Keratinocyte (primary cell): ENCODE measurements around the gene L3MBTL4. TPM values are rescaled to one million over a fixed set of nuclear protein-coding genes. Genes with fewer than 3 reads are reported as not detected.

ENCODE experiments used
- DNase-seq: peaks from one replicate; pipeline ENCODE4 v3.0.0-alpha.2; 2011; ENCODE audit warnings: low read depth, missing footprints, low spot score
- FAIRE-seq: peaks from 2 replicates; lab custom pipeline; 2011; peaks lifted over from hg19 to GRCh38; lab: Jason Lieb, UNC
- H2AFZ ChIP-seq: 2 replicates; pipeline ENCODE4 v1.6.0; 2012; ENCODE audit warnings: low read length, control low read depth, inconsistent platforms; ENCODE audit not compliant: control insufficient read depth
- H3K27ac ChIP-seq: 2 replicates; pipeline ENCODE4 v1.5.1; 2011; ENCODE audit warnings: low read length; ENCODE audit not compliant: control insufficient read depth, insufficient read depth
- H3K27me3 ChIP-seq: 3 replicates; pipeline ENCODE4 v1.6.0; 2011; ENCODE audit warnings: low read length; ENCODE audit not compliant: control insufficient read depth, insufficient read depth; ENCODE audit errors: extremely low read depth
- H3K36me3 ChIP-seq, 2 experiments: 2 replicates in 1 of 2; 3 replicates in 1 of 2; pipeline ENCODE4 v1.5.1; 2011; ENCODE audit warnings: low read length in 2 of 2, mild to moderate bottlenecking in 1 of 2; ENCODE audit not compliant: control insufficient read depth in 2 of 2, insufficient read depth in 2 of 2; ENCODE audit errors: extremely low read depth in 1 of 2
- H3K4me1 ChIP-seq: 3 replicates; pipeline ENCODE4 v1.5.1; 2011; ENCODE audit warnings: low read length; ENCODE audit not compliant: control insufficient read depth, insufficient read depth; ENCODE audit errors: extremely low read depth
- H3K4me2 ChIP-seq: 3 replicates; pipeline ENCODE4 v1.6.0; 2011; ENCODE audit warnings: low read depth, low read length; ENCODE audit not compliant: control insufficient read depth, insufficient read depth; ENCODE audit errors: extremely low read depth
- H3K4me3 ChIP-seq, 3 experiments: fragments of 200-600 bp in 1 of 3; sonication (generic) in 1 of 3; 2 replicates in 2 of 3; 3 replicates in 1 of 3; pipeline ENCODE4 v1.5.1; 2011 to 2016; ENCODE audit warnings: low read length in 3 of 3, mild to moderate bottlenecking in 3 of 3, control low read depth in 2 of 3, inconsistent platforms in 1 of 3, low read depth in 1 of 3, mixed read lengths in 1 of 3, mixed run types in 1 of 3, moderate library complexity in 1 of 3; ENCODE audit not compliant: control insufficient read depth in 2 of 3, insufficient read depth in 2 of 3; ENCODE audit errors: extremely low read depth in 1 of 3
- H3K79me2 ChIP-seq: 2 replicates; pipeline ENCODE4 v1.6.0; 2012; ENCODE audit warnings: low read length; ENCODE audit not compliant: control insufficient read depth, insufficient read depth
- H3K9ac ChIP-seq: 3 replicates; pipeline ENCODE4 v1.6.0; 2011; ENCODE audit warnings: low read length; ENCODE audit not compliant: control insufficient read depth, insufficient read depth; ENCODE audit errors: extremely low read depth
- H3K9me1 ChIP-seq: 3 replicates; pipeline ENCODE4 v1.6.0; 2011; ENCODE audit warnings: low read length; ENCODE audit not compliant: control insufficient read depth, insufficient read depth; ENCODE audit errors: extremely low read depth
- H3K9me3 ChIP-seq: 2 replicates; pipeline ENCODE4 v1.5.1; 2012; ENCODE audit warnings: low read depth, low read length; ENCODE audit not compliant: control insufficient read depth
- H4K20me1 ChIP-seq: 3 replicates; pipeline ENCODE4 v1.6.0; 2011; ENCODE audit warnings: low read length; ENCODE audit not compliant: control insufficient read depth, insufficient read depth; ENCODE audit errors: extremely low read depth
- CTCF ChIP-seq, 3 experiments: IDR thresholded peaks in 1 of 3; conservative IDR thresholded peaks in 1 of 3; optimal IDR thresholded peaks in 1 of 3; 2 replicates in 2 of 3; 3 replicates in 1 of 3; pipeline versions ENCODE3 to v1.5.1; 2011; ENCODE audit warnings: low read length in 3 of 3, mild to moderate bottlenecking in 3 of 3, moderate library complexity in 2 of 3, control low read depth in 1 of 3, inconsistent platforms in 1 of 3; ENCODE audit not compliant: insufficient read depth in 2 of 3; ENCODE audit errors: extremely low read depth in 1 of 3
- EZH2 ChIP-seq: IDR thresholded peaks from one replicate; pipeline ENCODE4 v1.6.1; 2012; ENCODE audit warnings: inconsistent platforms, mild to moderate bottlenecking, low read length, moderate library complexity
- dilution Hi-C: fragments of 300-500 bp; cut with MboI; formaldehyde crosslinking; loops from one replicate; pipeline ENCODE4 v1.7.0; 2020; ENCODE audit warnings: low sequenced_read_pairs; ENCODE audit not compliant: extremely low pct_ligation_motif_present
- polyA plus RNA-seq, 5 experiments: library from polyadenylated mRNA; depleted of rRNA in 3 of 5; stranded (reverse) in 3 of 5; stranded (forward) in 1 of 5; unstranded in 1 of 5; fragments of >200 nt; gene quantifications; 1 replicate in 1 of 5; 2 replicates in 3 of 5; 3 replicates in 1 of 5; pipeline versions ENCODE4 v1.2.1 to v1.2.3, GENCODE V29; 2011 to 2012; ENCODE audit warnings: missing spikeins in 2 of 5, low read depth in 1 of 5, low replicate concordance in 1 of 5

Gene L3MBTL4
- polyA plus RNA-seq, 1 donor (not counting 4 experiments of a cell fraction or from before 2014, with no cell fraction given), result 0.17 TPM

GRCh38 chr18:6060149-6060548 is 354.6 kb downstream of the L3MBTL4 start:
- peaks cover 9% of the 10 kb centered on the region for H3K4me1 ChIP-seq
- no peak for TF ChIP-seq EZH2
- TF ChIP-seq CTCF (optimal IDR thresholded peaks at IDR 0.05 in 1 of 3, IDR thresholded peaks at IDR 0.05 in 1 of 3, conservative IDR thresholded peaks at IDR 0.05 in 1 of 3; ENCODE audit: extremely low read depth in 1 of 3, insufficient read depth in 2 of 3, low read length in 3 of 3), result no peak
- H3K27me3 ChIP-seq, result no peaks in the 10 kb centered on the region
- H3K27ac ChIP-seq, result no peak overlapping the region
- no peak overlapping the region for H3K4me2 ChIP-seq
- no peak overlapping the region for H3K9ac ChIP-seq
- H3K9me3 ChIP-seq, result no peaks in the 10 kb centered on the region
- dilution Hi-C loops, result no loop called here
- no peak for FAIRE-seq
- no peaks in the 10 kb centered on the region for H3K9me1 ChIP-seq
- no peak for DNase-seq
- no peaks in the 10 kb centered on the region for H4K20me1 ChIP-seq
- H3K79me2 ChIP-seq, result no peaks in the 10 kb centered on the region
- no peak overlapping the region for H2AFZ ChIP-seq
- no peak overlapping the region for H3K4me3 ChIP-seq
- H3K36me3 ChIP-seq, result no peaks in the 10 kb centered on the region

- no peak for FAIRE-seq
Observed at GRCh38 chr18:6059551-6059950, 355.2 kb downstream of the L3MBTL4 start.

More at GRCh38 chr18:6059551-6059950, 355.2 kb downstream of the L3MBTL4 start:
- Histone ChIP-seq H3K36me3 (no peaks in the 10 kb centered on the region), H3K4me3 (no peak overlapping the region), H3K9ac (no peak overlapping the region), H3K27ac (no peak overlapping the region), H3K79me2 (no peaks in the 10 kb centered on the region), H4K20me1 (no peaks in the 10 kb centered on the region), H3K9me1 (no peaks in the 10 kb centered on the region), H2AFZ (no peak overlapping the region), H3K27me3 (no peaks in the 10 kb centered on the region), H3K9me3 (no peaks in the 10 kb centered on the region), H3K4me1 (peaks cover 9% of the 10 kb centered on the region), H3K4me2 (no peak overlapping the region)
- DNase-seq, result no peak
- dilution Hi-C loops, result no loop called here
- TF ChIP-seq EZH2 (no peak), CTCF (optimal IDR thresholded peaks at IDR 0.05 in 1 of 3, IDR thresholded peaks at IDR 0.05 in 1 of 3, conservative IDR thresholded peaks at IDR 0.05 in 1 of 3; ENCODE audit: extremely low read depth in 1 of 3, insufficient read depth in 2 of 3, low read length in 3 of 3) (no peak)
